Measurements from ENCODE around the gene PRH1.

DNA sequence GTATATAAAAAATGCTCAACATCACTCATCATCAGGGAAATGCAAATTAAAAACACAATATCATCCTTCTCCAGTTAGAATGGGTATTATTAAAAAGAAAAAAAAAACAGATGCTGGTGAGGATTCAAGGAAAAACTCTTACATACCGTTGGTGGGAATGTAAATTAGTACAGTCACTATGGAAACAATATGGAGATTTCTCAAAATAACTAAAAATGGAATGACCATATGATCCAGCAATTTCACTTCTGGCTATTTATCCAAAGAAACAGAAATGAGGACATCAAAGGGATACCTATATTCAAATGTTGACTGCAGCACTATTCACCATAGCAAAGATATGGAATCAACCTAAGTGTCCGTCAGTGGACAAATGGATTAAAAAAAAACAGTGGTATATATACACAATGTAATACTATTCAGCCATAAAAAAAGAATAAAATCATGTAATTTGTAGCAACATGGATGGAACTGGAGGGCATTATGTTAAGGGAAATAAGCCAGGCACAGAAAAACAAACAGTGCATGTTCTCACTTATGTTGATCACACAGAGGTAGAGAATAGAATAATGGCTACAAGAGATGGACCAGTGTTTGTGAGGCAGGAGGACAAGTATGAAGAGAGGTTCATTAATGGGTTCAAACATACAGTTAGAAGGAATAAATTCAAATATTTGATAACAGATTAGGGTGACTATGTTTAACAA, 20.4 kb downstream of the PRH1 start:
- TF ChIP-seq, protein P1, sequence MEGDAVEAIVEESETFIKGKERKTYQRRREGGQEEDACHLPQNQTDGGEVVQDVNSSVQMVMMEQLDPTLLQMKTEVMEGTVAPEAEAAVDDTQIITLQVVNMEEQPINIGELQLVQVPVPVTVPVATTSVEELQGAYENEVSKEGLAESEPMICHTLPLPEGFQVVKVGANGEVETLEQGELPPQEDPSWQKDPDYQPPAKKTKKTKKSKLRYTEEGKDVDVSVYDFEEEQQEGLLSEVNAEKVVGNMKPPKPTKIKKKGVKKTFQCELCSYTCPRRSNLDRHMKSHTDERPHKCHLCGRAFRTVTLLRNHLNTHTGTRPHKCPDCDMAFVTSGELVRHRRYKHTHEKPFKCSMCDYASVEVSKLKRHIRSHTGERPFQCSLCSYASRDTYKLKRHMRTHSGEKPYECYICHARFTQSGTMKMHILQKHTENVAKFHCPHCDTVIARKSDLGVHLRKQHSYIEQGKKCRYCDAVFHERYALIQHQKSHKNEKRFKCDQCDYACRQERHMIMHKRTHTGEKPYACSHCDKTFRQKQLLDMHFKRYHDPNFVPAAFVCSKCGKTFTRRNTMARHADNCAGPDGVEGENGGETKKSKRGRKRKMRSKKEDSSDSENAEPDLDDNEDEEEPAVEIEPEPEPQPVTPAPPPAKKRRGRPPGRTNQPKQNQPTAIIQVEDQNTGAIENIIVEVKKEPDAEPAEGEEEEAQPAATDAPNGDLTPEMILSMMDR (IDR thresholded peaks at IDR 0.05) = no peak
- TF ChIP-seq POLR2A (IDR thresholded peaks at IDR 0.05) = no peak
